NB4 (cell line): ENCODE data around the gene PRAME.

Source experiments
- POLR2A ChIP-seq: IDR thresholded peaks from 2 replicates; pipeline ENCODE4 v1.6.1; 2011; ENCODE audit warnings: mild to moderate bottlenecking; ENCODE audit not compliant: insufficient read length; ENCODE audit errors: extremely low read depth
- TF ChIP-seq, protein P1 (sequence below): IDR thresholded peaks from one replicate; pipeline ENCODE4 v1.5.1; 2012; ENCODE audit warnings: low read depth, low read length

DNA sequence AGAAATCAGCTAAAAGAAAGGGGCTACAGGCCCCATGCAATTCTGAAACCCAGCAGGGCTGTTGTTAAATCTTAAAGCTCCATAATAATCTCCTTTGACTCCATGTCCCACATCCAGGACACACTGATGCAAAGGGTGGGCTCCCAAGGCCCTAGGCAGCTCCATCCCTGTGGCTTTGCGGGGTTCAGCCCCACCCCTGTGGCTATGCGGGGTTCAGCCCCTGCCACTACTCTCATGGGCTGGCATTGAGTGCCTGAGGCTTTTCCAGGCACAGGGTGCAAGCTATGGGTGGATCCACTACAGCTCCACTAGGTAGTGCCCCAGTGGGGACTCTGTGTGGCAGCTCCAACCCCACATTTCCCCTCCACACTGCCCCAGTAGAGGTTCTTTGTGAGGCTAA is 30.3 kb downstream of the PRAME start:
- TF ChIP-seq, protein P1, sequence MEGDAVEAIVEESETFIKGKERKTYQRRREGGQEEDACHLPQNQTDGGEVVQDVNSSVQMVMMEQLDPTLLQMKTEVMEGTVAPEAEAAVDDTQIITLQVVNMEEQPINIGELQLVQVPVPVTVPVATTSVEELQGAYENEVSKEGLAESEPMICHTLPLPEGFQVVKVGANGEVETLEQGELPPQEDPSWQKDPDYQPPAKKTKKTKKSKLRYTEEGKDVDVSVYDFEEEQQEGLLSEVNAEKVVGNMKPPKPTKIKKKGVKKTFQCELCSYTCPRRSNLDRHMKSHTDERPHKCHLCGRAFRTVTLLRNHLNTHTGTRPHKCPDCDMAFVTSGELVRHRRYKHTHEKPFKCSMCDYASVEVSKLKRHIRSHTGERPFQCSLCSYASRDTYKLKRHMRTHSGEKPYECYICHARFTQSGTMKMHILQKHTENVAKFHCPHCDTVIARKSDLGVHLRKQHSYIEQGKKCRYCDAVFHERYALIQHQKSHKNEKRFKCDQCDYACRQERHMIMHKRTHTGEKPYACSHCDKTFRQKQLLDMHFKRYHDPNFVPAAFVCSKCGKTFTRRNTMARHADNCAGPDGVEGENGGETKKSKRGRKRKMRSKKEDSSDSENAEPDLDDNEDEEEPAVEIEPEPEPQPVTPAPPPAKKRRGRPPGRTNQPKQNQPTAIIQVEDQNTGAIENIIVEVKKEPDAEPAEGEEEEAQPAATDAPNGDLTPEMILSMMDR, result no peak
- no peak for TF ChIP-seq POLR2A
